Measurements from ENCODE around the gene TBC1D22A. TPM values are rescaled to one million over a fixed set of nuclear protein-coding genes. Genes with fewer than 3 reads are reported as not detected.

TBC1D22A gene
- total RNA-seq, 6 experiments from 2014 or later: 10.9 to 18.1 (median 14.0) TPM

DNA sequence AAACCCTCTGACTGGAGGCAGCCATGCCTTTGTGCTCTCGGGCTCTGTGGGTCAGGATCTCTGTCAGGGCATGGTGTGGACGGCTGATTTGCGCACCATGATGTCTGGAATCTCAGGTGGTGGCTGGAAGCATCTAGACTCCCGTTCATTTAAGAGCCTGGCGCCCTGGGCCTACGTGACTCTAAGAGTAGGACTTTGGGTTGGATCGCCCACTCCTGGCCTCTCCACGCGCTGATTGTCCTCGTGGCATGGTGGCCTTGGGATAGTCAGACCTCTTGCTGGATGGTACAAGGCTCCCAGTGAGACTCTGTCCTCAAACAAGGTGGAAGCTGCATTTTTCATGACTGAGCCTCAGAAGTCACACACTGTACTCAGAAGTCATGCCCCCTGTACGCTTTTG lies 224.3 kb downstream of the TBC1D22A start:
- WGBS (ENCODE audit: insufficient coverage, low coverage, low lambda C conversion rate, missing lambda C conversion rate): 97% methylated on average over 4 of the region's 11 CpGs
- intact Hi-C loops (cut with DNase I): no loop called here
- Histone ChIP-seq H3K4me1 (no peaks in the 10 kb centered on the region), H3K9me3 (no peaks in the 10 kb centered on the region), H3K4me3 (no peak overlapping the region), H3K36me3 (peaks cover 0 to under 1% (median 0%) of the 10 kb centered on the region in 4 donors), H3K27me3 (no peaks in the 10 kb centered on the region), H3K27ac (no peak overlapping the region)
- ATAC-seq (no peak), DNase-seq (no peak)
- TF ChIP-seq POLR2A (IDR thresholded peaks at IDR 0.05): no peak
- TF ChIP-seq, protein P1, sequence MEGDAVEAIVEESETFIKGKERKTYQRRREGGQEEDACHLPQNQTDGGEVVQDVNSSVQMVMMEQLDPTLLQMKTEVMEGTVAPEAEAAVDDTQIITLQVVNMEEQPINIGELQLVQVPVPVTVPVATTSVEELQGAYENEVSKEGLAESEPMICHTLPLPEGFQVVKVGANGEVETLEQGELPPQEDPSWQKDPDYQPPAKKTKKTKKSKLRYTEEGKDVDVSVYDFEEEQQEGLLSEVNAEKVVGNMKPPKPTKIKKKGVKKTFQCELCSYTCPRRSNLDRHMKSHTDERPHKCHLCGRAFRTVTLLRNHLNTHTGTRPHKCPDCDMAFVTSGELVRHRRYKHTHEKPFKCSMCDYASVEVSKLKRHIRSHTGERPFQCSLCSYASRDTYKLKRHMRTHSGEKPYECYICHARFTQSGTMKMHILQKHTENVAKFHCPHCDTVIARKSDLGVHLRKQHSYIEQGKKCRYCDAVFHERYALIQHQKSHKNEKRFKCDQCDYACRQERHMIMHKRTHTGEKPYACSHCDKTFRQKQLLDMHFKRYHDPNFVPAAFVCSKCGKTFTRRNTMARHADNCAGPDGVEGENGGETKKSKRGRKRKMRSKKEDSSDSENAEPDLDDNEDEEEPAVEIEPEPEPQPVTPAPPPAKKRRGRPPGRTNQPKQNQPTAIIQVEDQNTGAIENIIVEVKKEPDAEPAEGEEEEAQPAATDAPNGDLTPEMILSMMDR (IDR thresholded peaks at IDR 0.05): no peak

DNA sequence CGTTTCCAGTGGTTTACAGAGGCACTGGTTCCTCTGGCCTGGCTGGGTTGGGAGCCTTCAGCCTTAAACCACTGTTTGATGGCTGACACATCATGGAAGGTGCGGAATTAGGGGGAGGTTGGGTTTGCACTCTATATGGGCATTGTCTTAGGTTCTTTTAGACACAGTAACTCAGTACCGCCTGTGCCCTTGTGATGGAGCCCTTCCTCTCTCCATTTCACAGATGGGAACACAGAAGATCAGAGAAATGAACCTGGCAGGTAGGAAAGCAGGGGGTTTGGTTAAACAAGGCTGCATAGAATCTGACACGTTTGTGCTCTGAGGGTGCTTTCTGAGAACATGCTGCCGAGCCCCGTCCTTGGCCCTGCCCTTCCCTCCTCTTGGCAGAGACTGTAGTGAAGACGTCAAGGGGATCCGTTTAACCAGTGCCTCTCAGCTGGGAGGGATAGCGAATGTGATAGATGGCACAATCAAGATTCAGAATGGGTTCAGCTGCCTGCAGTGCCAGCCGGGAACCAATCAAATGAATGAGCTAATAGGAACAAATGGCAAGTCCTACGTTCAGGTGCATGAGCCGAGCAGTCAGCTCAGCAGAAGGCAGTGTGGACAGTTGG lies 228.6 kb downstream of the TBC1D22A start:
- H3K4me3 ChIP-seq: no peak overlapping the region
- DNase-seq (no peak), ATAC-seq (no peak)
- TF ChIP-seq, protein P1 (IDR thresholded peaks at IDR 0.05): no peak
- no peak for TF ChIP-seq POLR2A (IDR thresholded peaks at IDR 0.05)
- peaks cover 0 to 3% (median 0%) of the 10 kb centered on the region in 4 donors for H3K4me1 ChIP-seq
- WGBS (ENCODE audit: insufficient coverage, low coverage, low lambda C conversion rate, missing lambda C conversion rate): 90% methylated on average over 6 of the region's 12 CpGs
- intact Hi-C loops (cut with DNase I): no loop called here
- H3K27ac ChIP-seq: no peak overlapping the region
- peaks cover 0 to 5% (median 0%) of the 10 kb centered on the region in 4 donors for H3K36me3 ChIP-seq
- no peaks in the 10 kb centered on the region for H3K27me3 ChIP-seq
- no peaks in the 10 kb centered on the region for H3K9me3 ChIP-seq

DNA sequence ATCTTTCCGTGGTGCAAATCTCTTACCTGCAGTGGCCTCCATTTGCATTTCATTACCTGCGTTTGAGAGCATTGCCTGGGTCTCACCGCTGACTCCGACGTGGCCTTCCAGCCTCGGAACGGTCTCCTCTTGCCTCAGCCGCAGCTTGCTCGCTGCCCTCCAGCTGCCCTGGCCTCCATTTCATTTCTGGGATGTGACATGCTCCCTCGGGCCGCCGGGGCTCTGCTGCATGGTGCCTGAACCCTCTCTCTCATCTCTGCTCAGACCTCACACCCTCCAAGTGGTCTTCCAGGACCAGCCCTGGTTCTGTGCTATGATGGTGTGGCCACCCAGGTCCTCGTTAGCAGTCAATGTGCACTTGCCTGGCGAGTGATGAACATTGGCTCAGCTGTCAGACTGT lies 229.2 kb downstream of the TBC1D22A start:
- intact Hi-C loops (cut with DNase I): no loop called here
- ATAC-seq: no peak
- TF ChIP-seq POLR2A (IDR thresholded peaks at IDR 0.05): no peak
- TF ChIP-seq, protein P1 (IDR thresholded peaks at IDR 0.05): no peak

DNA sequence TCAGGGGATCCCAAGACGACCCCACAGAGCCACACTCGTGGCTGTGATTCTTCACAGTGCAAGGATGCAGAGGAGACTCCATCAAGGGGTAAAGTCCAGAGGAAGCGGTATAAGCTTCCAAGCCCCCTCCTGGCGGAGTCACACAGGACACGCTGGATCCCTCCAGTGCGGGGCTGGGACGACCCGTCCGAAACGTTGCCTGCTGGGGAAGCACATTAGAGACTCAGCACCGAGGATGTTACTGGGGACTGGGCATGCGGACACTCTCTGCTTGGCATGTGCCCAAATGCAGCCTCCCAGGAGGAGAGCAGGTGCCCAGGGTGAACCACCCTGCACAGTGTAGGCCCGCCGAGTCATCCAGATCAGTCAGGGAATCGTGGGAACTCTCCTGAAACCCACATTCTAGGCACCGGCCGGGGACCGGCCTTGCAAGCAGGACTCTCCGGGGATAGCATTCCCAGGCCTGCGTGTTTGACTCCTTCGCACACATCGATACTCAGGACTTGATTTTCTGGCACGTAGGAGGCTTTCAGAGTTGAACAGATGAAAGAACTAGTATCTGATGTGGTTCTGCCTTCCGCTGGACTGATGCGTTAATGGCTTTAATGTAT lies 229.8 kb downstream of the TBC1D22A start:
- no peak for DNase-seq
- no peak for ATAC-seq
- Histone ChIP-seq H3K36me3 (peaks cover 0 to 5% (median 0%) of the 10 kb centered on the region in 4 donors), H3K4me3 (no peak overlapping the region), H3K27ac (no peak overlapping the region), H3K4me1 (peaks cover 0 to 3% (median 0%) of the 10 kb centered on the region in 4 donors), H3K27me3 (no peaks in the 10 kb centered on the region), H3K9me3 (no peaks in the 10 kb centered on the region)
- intact Hi-C loops (cut with DNase I): no loop called here
- WGBS (ENCODE audit: insufficient coverage, low coverage, low lambda C conversion rate, missing lambda C conversion rate): 88% methylated on average over 15 of the region's 25 CpGs
- no peak for TF ChIP-seq POLR2A (IDR thresholded peaks at IDR 0.05)
- TF ChIP-seq, protein P1 (IDR thresholded peaks at IDR 0.05): no peak

More for the DNA sequence above, 229.2 kb downstream of the TBC1D22A start:
- no peaks in the 10 kb centered on the region for H3K27me3 ChIP-seq
- H3K9me3 ChIP-seq: no peaks in the 10 kb centered on the region
- peaks cover 0 to 3% (median 0%) of the 10 kb centered on the region in 4 donors for H3K4me1 ChIP-seq
- H3K27ac ChIP-seq: no peak overlapping the region
- no peak overlapping the region for H3K4me3 ChIP-seq
- WGBS (ENCODE audit: insufficient coverage, low coverage, low lambda C conversion rate, missing lambda C conversion rate): 78% methylated on average over 5 of the region's 14 CpGs
- no peak for DNase-seq
- peaks cover 0 to 5% (median 0%) of the 10 kb centered on the region in 4 donors for H3K36me3 ChIP-seq

All from right lobe of liver (tissue), 6 donors.